ENCODE data around the gene PDGFD.

DNA sequence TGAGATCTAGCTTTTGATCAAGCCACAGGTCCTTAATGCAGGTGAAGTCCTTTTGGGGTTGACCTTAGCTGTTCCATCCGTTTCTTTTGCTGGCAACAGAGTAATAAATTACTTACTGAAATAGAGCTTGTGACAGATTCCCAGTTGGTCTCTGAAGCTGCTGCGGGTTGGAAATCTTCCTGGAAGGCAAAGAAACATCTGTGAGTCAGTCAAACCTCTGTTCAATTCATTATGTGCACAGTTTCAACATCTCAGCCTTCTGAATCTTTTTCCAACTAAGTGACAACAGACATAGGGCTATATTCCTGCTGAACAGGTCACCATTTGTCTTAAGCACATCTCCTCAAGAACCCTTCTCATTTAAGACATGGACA lies 216.4 kb downstream of the PDGFD start:
- no peak for TF ChIP-seq POLR2A (IDR thresholded peaks at IDR 0.05; ENCODE audit: low read depth, low read length)
- no peak for TF ChIP-seq POLR2AphosphoS5 (IDR thresholded peaks at IDR 0.05; ENCODE audit: low read depth, low read length)
- TF ChIP-seq TAF1 (IDR thresholded peaks at IDR 0.05; ENCODE audit: borderline replicate concordance, low read depth, low read length), result no peak

All from GM12892 (cell line).